WI38 (cell line): ENCODE data around the gene ZNF629.

Experiments
- H3K4me3 ChIP-seq: 2 replicates; pipeline ENCODE4 v1.5.1; 2011; ENCODE audit warnings: low read depth, mild to moderate bottlenecking, control low read depth, low read length
- CTCF ChIP-seq: IDR thresholded peaks from 2 replicates; pipeline ENCODE4 v1.5.1; 2012; ENCODE audit warnings: low read depth, mild to moderate bottlenecking, control low read depth, low read length

Gene ZNF629

GRCh38 chr16:30764086-30764485, 22.9 kb downstream of the ZNF629 start:
- no peak overlapping the region for H3K4me3 ChIP-seq
- no peak for TF ChIP-seq CTCF

- TF ChIP-seq CTCF, result no peak
- peak overlapping the region; percentile 95 for H3K4me3 ChIP-seq
Measured at GRCh38 chr16:30762991-30763725, 23.8 kb downstream of the ZNF629 start.

- TF ChIP-seq CTCF, result no peak
- H3K4me3 ChIP-seq, result peak within 1 kb of the TSS; percentile 95
Measured at GRCh38 chr16:30761928-30762902, 24.8 kb downstream of the ZNF629 start, which contains the start of the genes CFAP119 and RNF40. CFAP119 (minus strand) TSS chr16:30762062; CDS start chr16:30761748, 314 bp downstream. RNF40 (plus strand) TSS chr16:30762322; CDS start chr16:30762546, 224 bp downstream.

GRCh38 chr16:30761427-30761927, 25.5 kb downstream of the ZNF629 start:
- no peak for TF ChIP-seq CTCF
- peak overlapping the region; percentile 95 for H3K4me3 ChIP-seq

- H3K4me3 ChIP-seq, result peak overlapping the region; percentile 95
- TF ChIP-seq CTCF, result no peak
Measured at GRCh38 chr16:30760577-30761426, 26.2 kb downstream of the ZNF629 start.

GRCh38 chr16:30760001-30760559, 26.9 kb downstream of the ZNF629 start:
- TF ChIP-seq CTCF, result no peak
- no peak overlapping the region for H3K4me3 ChIP-seq
